Suprapubic skin (tissue), 4 donors: Measurements from ENCODE around the gene FAM120B. TPM values are rescaled to one million over a fixed set of nuclear protein-coding genes. Genes with fewer than 3 reads are reported as not detected.
A peak's percentile ranks its signal among the peaks of the same experiment; 100 is the strongest.

Source experiments
- DNase-seq, 2 donors: peaks; one replicate each; pipeline ENCODE4 v3.0.0-alpha.2; 2019; ENCODE audit warnings: low spot score in 2 of 2
- H3K27ac ChIP-seq: fragments of 200-600 bp; sonication (generic); one replicate; pipeline ENCODE4 v1.5.1; 2019
- H3K27me3 ChIP-seq: fragments of 200-600 bp; sonication (generic); one replicate; pipeline ENCODE4 v1.5.1; 2019
- H3K36me3 ChIP-seq: fragments of 200-600 bp; sonication (generic); one replicate; pipeline ENCODE4 v1.5.1; 2019
- H3K4me1 ChIP-seq: fragments of 200-600 bp; sonication (generic); one replicate; pipeline ENCODE4 v1.5.1; 2019
- H3K4me3 ChIP-seq: fragments of 200-600 bp; sonication (generic); one replicate; pipeline ENCODE4 v1.5.1; 2019; ENCODE audit warnings: mild to moderate bottlenecking
- H3K9me3 ChIP-seq: fragments of 200-600 bp; sonication (generic); one replicate; pipeline ENCODE4 v1.5.1; 2019
- CTCF ChIP-seq, 2 donors: fragments of 200-600 bp in 1 of 2; fragments of 450-650 bp in 1 of 2; sonication (generic) in 1 of 2; IDR thresholded peaks; one replicate each; pipeline ENCODE4 v1.5.1; 2016 to 2019; ENCODE audit warnings: antibody characterized with exemption in 2 of 2, mild to moderate bottlenecking in 1 of 2, moderate library complexity in 1 of 2
- EP300 ChIP-seq: sonication (generic); formaldehyde crosslinking; IDR thresholded peaks from one replicate; pipeline ENCODE4 v1.6.1; 2017; ENCODE audit warnings: antibody characterized with exemption
- POLR2A ChIP-seq, 2 donors: fragments of 450-650 bp; IDR thresholded peaks; one replicate each; pipeline ENCODE4 v1.6.1; 2017; ENCODE audit warnings: antibody characterized with exemption in 2 of 2, mild to moderate bottlenecking in 2 of 2, moderate library complexity in 2 of 2
- POLR2AphosphoS5 ChIP-seq, 3 donors: sonication (generic); formaldehyde crosslinking; IDR thresholded peaks; one replicate each; pipeline ENCODE4 v1.6.1; 2017; ENCODE audit warnings: antibody characterized with exemption in 3 of 3
- WGBS: methylation state at CpG from one replicate; pipeline ENCODE4 v1.1.5; 2018; 5-methylcytosine and 5-hydroxymethylcytosine counted together
- total RNA-seq, 4 donors: library from RNA; depleted of rRNA; stranded (reverse); fragments of >200 nt; gene quantifications; one replicate each; pipeline ENCODE4 v1.1.0, GENCODE V29; 2016

FAM120B gene
- total RNA-seq, 4 donors from 2014 or later, result 19.9 to 55.4 (median 27.6) TPM

- Histone ChIP-seq H3K9me3 (no peaks in the 10 kb centered on the region), H3K4me1 (peaks cover 60% of the 10 kb centered on the region), H3K36me3 (peaks cover 24% of the 10 kb centered on the region), H3K27ac (no peak overlapping the region), H3K4me3 (peak overlapping the region; percentile 76), H3K27me3 (peaks cover 13% of the 10 kb centered on the region)
- WGBS, result 72% methylated on average over 33 of the region's 33 CpGs
- no peak for DNase-seq
- no peak for TF ChIP-seq CTCF (IDR thresholded peaks at IDR 0.05)
- TF ChIP-seq EP300, result no peak
- no peak for TF ChIP-seq POLR2A (IDR thresholded peaks at IDR 0.05)
- TF ChIP-seq POLR2AphosphoS5 (IDR thresholded peaks at IDR 0.05), result no peak
Observed at GRCh38 chr6:170288091-170288631, 18.4 kb upstream of the FAM120B start.

- no peak for DNase-seq
- peaks cover 18% of the 10 kb centered on the region for H3K36me3 ChIP-seq
- H3K27me3 ChIP-seq, result peaks cover 13% of the 10 kb centered on the region
- no peak overlapping the region for H3K27ac ChIP-seq
- H3K4me3 ChIP-seq, result peak overlapping the region; percentile 76
- peaks cover 67% of the 10 kb centered on the region for H3K4me1 ChIP-seq
- no peak for TF ChIP-seq POLR2AphosphoS5 (IDR thresholded peaks at IDR 0.05)
- no peak for TF ChIP-seq CTCF (IDR thresholded peaks at IDR 0.05)
- TF ChIP-seq POLR2A (IDR thresholded peaks at IDR 0.05), result no peak
- no peak for TF ChIP-seq EP300
- 49% methylated on average over 16 of the region's 16 CpGs for WGBS
- H3K9me3 ChIP-seq, result no peaks in the 10 kb centered on the region
Observed at GRCh38 chr6:170288852-170289179, 17.7 kb upstream of the FAM120B start.

- Histone ChIP-seq H3K36me3 (peaks cover 14% of the 10 kb centered on the region), H3K27me3 (peaks cover 13% of the 10 kb centered on the region), H3K27ac (peak overlapping the region; percentile 43), H3K4me3 (peak overlapping the region; percentile 76), H3K9me3 (no peaks in the 10 kb centered on the region), H3K4me1 (peaks cover 69% of the 10 kb centered on the region)
- WGBS, result 43% methylated on average over 1 of the region's 85 CpGs
- DNase-seq, result no peak
- TF ChIP-seq POLR2A (IDR thresholded peaks at IDR 0.05), result no peak
- TF ChIP-seq CTCF (IDR thresholded peaks at IDR 0.05), result no peak
- TF ChIP-seq POLR2AphosphoS5 (IDR thresholded peaks at IDR 0.05), result no peak
- TF ChIP-seq EP300, result no peak
Observed at GRCh38 chr6:170289180-170289931, 17.2 kb upstream of the FAM120B start.

GRCh38 chr6:170289951-170290295 is 16.6 kb upstream of the FAM120B start:
- no peak for DNase-seq
- no peaks in the 10 kb centered on the region for H3K9me3 ChIP-seq
- WGBS, result 0% methylated on average over 9 of the region's 41 CpGs

More at GRCh38 chr6:170289951-170290295, 16.6 kb upstream of the FAM120B start:
- TF ChIP-seq EP300 (no peak), POLR2AphosphoS5 (IDR thresholded peaks at IDR 0.05) (no peak), CTCF (IDR thresholded peaks at IDR 0.05) (no peak), POLR2A (IDR thresholded peaks at IDR 0.05) (no peak)
- Histone ChIP-seq H3K4me1 (peaks cover 70% of the 10 kb centered on the region), H3K4me3 (peak overlapping the region; percentile 76), H3K36me3 (peaks cover 10% of the 10 kb centered on the region), H3K27me3 (peaks cover 18% of the 10 kb centered on the region), H3K27ac (peak overlapping the region; percentile 43)
